TTC549 (cell line): ENCODE measurements around the gene VWA1.
"Not testable (repeated sequence)": the region's sequence is repeated elsewhere in the genome, so short reads cannot be mapped to it uniquely, and the experiment has no call there.

Experiments used
- FAIRE-seq: peaks from 2 replicates; lab custom pipeline; 2012; peaks lifted over from hg19 to GRCh38; lab: Jason Lieb, UNC

The VWA1 gene

DNA sequence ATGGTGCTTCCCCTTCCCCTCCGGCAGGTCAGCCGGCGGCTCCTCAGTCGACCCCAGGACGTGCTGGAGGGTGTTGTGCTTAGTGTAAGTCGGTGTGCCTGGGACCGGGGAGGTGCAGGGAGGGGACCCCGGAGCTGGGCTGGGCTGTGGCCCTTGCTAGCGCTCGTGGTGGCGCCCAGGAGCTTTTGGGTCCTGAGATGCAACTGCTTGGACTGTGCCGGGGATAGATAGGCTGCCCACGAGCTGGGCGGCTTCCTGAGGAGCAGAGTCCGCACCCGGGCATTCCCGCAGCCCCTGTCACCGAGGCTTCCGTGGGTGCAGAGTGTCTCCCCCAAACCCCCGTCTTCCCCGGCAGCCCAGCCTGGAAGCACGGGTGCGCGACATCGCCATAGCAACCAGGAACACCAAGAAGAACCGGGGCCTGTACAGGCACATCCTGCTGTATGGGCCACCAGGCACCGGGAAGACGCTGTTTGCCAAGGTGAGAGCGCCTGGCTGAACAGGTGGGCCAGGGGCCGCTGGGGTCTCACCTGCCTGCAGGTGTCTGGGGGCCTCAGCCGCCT, 50.3 kb downstream of the VWA1 start:
- not testable (repeated sequence) for FAIRE-seq

- FAIRE-seq = no peak
These were observed 52.2 kb downstream of the VWA1 start for GRCh38 chr1:1487701-1488100.

DNA sequence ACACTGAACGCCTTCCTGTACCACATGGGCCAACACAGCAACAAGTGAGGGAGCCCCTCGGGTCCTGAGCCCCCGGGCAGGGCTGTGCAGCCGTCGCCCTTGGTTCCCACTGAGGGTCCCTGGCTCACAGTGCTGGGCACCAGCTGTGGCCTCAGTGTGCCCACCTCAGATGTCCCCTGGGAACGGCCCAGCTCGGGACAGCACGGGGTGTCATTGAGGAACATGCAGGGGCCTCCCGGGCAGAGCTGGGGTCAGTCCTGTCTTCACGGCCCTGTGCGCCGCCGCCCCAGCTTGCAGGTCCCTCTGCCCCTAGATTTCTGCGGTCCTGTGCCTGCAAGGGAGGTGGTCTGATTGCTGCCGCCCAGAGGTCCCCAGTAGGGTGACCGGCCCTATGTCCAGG, 53.7 kb downstream of the VWA1 start:
- no peak for FAIRE-seq

DNA sequence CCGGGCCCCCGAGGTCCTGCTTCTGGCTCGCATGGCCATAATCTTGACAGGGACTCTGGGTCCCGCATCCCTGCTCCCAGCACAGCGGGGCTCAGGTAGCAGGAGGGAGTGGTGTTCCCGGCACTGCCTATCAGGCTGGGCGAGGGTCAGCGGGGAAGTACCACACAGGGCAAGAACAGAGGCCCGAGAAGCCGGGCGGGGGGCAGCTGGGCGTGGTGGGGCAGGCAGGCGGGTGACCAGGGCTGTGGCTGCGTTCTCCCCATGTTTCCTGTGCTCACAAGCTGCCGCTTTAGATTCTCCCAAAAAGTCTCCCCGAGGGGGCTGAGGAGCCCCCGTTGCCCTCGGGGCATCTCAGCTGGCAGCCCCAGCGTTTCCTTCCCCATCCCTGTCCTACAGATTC, 54.4 kb downstream of the VWA1 start:
- no peak for FAIRE-seq

DNA sequence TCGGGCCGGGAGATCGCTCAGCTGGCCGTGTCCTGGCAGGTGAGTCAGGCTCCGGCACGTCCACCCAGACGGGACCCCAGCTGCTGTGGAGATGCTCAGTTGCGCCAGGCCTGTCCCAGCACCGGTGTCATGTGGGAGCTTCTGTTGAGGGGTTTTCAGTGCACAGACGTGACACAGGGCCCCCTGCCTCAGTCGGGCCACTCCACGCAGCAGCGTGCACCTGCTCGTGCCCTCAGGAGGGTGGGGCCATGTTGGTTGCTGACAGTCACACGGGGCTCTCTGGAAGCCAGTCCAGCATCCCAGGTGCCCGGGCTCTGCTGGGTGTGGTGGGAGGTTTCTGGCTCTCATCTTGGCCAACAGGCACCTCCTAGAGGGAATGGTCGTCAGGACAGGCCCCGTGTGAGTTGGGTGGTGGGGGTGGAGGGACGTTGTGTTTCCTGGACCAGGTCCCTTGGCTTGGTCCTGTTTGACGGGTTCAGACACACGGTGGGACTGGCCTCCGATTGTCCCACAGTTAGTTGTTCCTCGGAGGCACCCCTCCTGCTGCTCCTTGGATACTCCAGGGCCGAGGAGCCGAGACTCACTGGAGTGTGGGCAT, 55.2 kb downstream of the VWA1 start:
- no peak for FAIRE-seq

DNA sequence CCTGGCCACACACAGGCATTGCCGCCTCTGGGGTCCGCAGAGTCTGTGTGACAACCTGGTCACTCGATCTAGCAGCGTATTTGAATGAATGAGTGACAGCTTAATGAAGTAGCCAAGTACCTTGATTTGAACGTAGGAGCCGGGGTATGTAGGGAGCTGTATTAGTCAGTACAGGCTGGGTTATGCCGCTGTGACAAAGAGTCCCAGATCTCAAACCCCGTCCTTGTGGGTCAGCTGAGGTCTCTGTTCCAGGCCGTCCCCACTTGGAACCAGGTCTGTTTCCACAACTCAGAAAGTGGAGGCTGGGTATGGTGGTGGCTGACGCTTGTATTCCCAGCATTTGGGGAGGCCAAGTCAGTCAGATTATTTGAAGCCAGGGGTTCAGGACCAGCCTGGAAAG, 56.1 kb downstream of the VWA1 start:
- no peak for FAIRE-seq
